H1 (cell line): ENCODE measurements around the gene NSFL1C. TPM values are rescaled to one million over a fixed set of nuclear protein-coding genes. Genes with fewer than 3 reads are reported as not detected.
A peak's percentile ranks its signal among the peaks of the same experiment; 100 is the strongest.

Experiments
- CTCF ChIA-PET: fragments of 300-600 bp; sonication (Branson Sonifier 250); formaldehyde crosslinking; loops from one replicate; lab custom pipeline; 2021; ENCODE audit not compliant: partially characterized antibody; lab: Charles Lee
- POLR2A ChIA-PET: fragments of 300-600 bp; sonication (Branson Sonifier 250); formaldehyde crosslinking; loops from one replicate; lab custom pipeline; 2021; ENCODE audit warnings: inconsistent platforms; ENCODE audit not compliant: partially characterized antibody; lab: Charles Lee
- DNase-seq, 2 experiments: peaks; one replicate each; pipeline versions ENCODE4 v3.0.0 to v3.0.0-alpha.2; 2010 to 2022; ENCODE audit warnings: low spot score in 2 of 2, low read depth in 1 of 2, mixed read lengths in 1 of 2
- FAIRE-seq: peaks from 2 replicates; lab custom pipeline; 2011; peaks lifted over from hg19 to GRCh38; lab: Jason Lieb, UNC
- H2AFZ ChIP-seq: 2 replicates; pipeline ENCODE4 v1.8.1; 2012; ENCODE audit warnings: low read length, inconsistent platforms
- H2AK5ac ChIP-seq: 2 replicates; pipeline ENCODE4 v1.6.1; 2013; ENCODE audit warnings: low read depth, low read length
- H2BK120ac ChIP-seq: replicated peaks from 2 replicates; pipeline ENCODE3; 2013; ENCODE audit warnings: low read depth, low read length, inconsistent platforms
- H2BK12ac ChIP-seq: 2 replicates; pipeline ENCODE4 v1.6.1; 2013; ENCODE audit warnings: low read depth, low read length
- H2BK15ac ChIP-seq: 2 replicates; pipeline ENCODE4 v1.6.1; 2013; ENCODE audit warnings: low read length
- H2BK20ac ChIP-seq: 2 replicates; pipeline ENCODE4 v1.6.1; 2013; ENCODE audit warnings: low read length
- H2BK5ac ChIP-seq: 2 replicates; pipeline ENCODE4 v1.6.1; 2013; ENCODE audit warnings: low read depth, low read length
- H3K14ac ChIP-seq: 2 replicates; pipeline ENCODE4 v1.6.1; 2013; ENCODE audit warnings: inconsistent platforms; ENCODE audit not compliant: insufficient read length
- H3K18ac ChIP-seq: 2 replicates; pipeline ENCODE4 v1.6.1; 2013; ENCODE audit warnings: low read length; ENCODE audit errors: extremely low read depth
- H3K23ac ChIP-seq: 2 replicates; pipeline ENCODE4 v1.6.1; 2013; ENCODE audit warnings: inconsistent platforms; ENCODE audit not compliant: insufficient read length
- H3K23me2 ChIP-seq: 2 replicates; pipeline ENCODE4 v1.6.1; 2013; ENCODE audit warnings: low read depth, low read length
- H3K27ac ChIP-seq: 2 replicates; pipeline ENCODE4 v1.6.1; 2011; ENCODE audit warnings: low read depth, low read length, inconsistent platforms
- H3K27me3 ChIP-seq, 4 experiments: replicated peaks in 1 of 4; 1 replicate in 1 of 4; 2 replicates in 3 of 4; pipeline versions ENCODE4 v1.6.1 to v1.8.1; 2011 to 2013; ENCODE audit warnings: low read length in 3 of 4, mild to moderate bottlenecking in 3 of 4, inconsistent platforms in 2 of 4, mixed read lengths in 2 of 4, moderate library complexity in 1 of 4; ENCODE audit not compliant: control insufficient read depth in 3 of 4, insufficient read depth in 3 of 4; ENCODE audit errors: extremely low read depth in 1 of 4
- H3K36me3 ChIP-seq, 4 experiments: 2 replicates each; pipeline versions ENCODE4 v1.6.1 to v1.8.1; 2011 to 2013; ENCODE audit warnings: mild to moderate bottlenecking in 4 of 4, low read length in 3 of 4, moderate library complexity in 2 of 4, control low read depth in 1 of 4, inconsistent platforms in 1 of 4; ENCODE audit not compliant: insufficient read depth in 4 of 4, control insufficient read depth in 2 of 4
- H3K4ac ChIP-seq: replicated peaks from 2 replicates; pipeline ENCODE3; 2013; ENCODE audit warnings: low read length, low read depth, mixed read lengths, inconsistent platforms; ENCODE audit not compliant: insufficient read length
- H3K4me1 ChIP-seq, 4 experiments: replicated peaks in 1 of 4; 1 replicate in 1 of 4; 2 replicates in 3 of 4; pipeline versions ENCODE4 v1.6.1 to v1.8.1; 2011 to 2013; ENCODE audit warnings: low read length in 3 of 4, inconsistent platforms in 2 of 4, mixed read lengths in 1 of 4; ENCODE audit not compliant: insufficient read depth in 4 of 4, control insufficient read depth in 3 of 4
- H3K4me2 ChIP-seq, 2 experiments: 2 replicates each; pipeline versions ENCODE4 v1.6.1 to v1.8.1; 2011 to 2013; ENCODE audit warnings: low read depth in 2 of 2, low read length in 2 of 2, control low read depth in 1 of 2, inconsistent platforms in 1 of 2, mild to moderate bottlenecking in 1 of 2; ENCODE audit not compliant: insufficient read depth in 1 of 2
- H3K4me3 ChIP-seq, 4 experiments: fragments of 200-600, 300-600 bp in 1 of 4; sonication (generic), shearing (Covaris generic), sonication (Bioruptor Twin) in 1 of 4; 2 replicates each; pipeline versions ENCODE4 v1.5.1 to v1.8.1; 2011 to 2016; ENCODE audit warnings: low read length in 4 of 4, low read depth in 3 of 4, control low read depth in 2 of 4, inconsistent platforms in 2 of 4, mild to moderate bottlenecking in 2 of 4, mixed read lengths in 1 of 4, moderate library complexity in 1 of 4; ENCODE audit not compliant: insufficient read depth in 2 of 4; ENCODE audit errors: extremely low read depth in 1 of 4
- H3K56ac ChIP-seq: replicated peaks from 2 replicates; pipeline ENCODE3; 2013; ENCODE audit warnings: low read depth, mild to moderate bottlenecking, mixed read lengths, low read length, inconsistent platforms; ENCODE audit not compliant: insufficient read length
- H3K79me1 ChIP-seq: 2 replicates; pipeline ENCODE4 v1.6.1; 2013; ENCODE audit warnings: low read depth, low read length, control low read depth
- H3K79me2 ChIP-seq, 2 experiments: 2 replicates each; pipeline versions ENCODE4 v1.6.1 to v1.8.1; 2012 to 2013; ENCODE audit warnings: low read length in 2 of 2, mild to moderate bottlenecking in 2 of 2, inconsistent platforms in 1 of 2; ENCODE audit not compliant: insufficient read depth in 2 of 2, control insufficient read depth in 1 of 2
- H3K9ac ChIP-seq, 4 experiments: replicated peaks in 1 of 4; 1 replicate in 1 of 4; 2 replicates in 3 of 4; pipeline versions ENCODE4 v1.6.1 to v1.8.1; 2011 to 2013; ENCODE audit warnings: low read depth in 3 of 4, low read length in 3 of 4, control low read depth in 2 of 4, mild to moderate bottlenecking in 2 of 4, moderate library complexity in 2 of 4, inconsistent platforms in 1 of 4; ENCODE audit errors: extremely low read depth in 1 of 4
- H3K9me3 ChIP-seq, 2 experiments: 2 replicates each; pipeline versions ENCODE4 v1.6.1 to v1.8.1; 2012 to 2013; ENCODE audit warnings: mild to moderate bottlenecking in 2 of 2, moderate library complexity in 2 of 2, control low read depth in 1 of 2, inconsistent platforms in 1 of 2, low read depth in 1 of 2, low read length in 1 of 2, mixed read lengths in 1 of 2; ENCODE audit not compliant: insufficient read depth in 2 of 2
- H4K20me1 ChIP-seq, 2 experiments: replicated peaks in 1 of 2; 2 replicates each; pipeline versions ENCODE3 to v1.8.1; 2011 to 2013; ENCODE audit warnings: inconsistent platforms in 2 of 2, low read length in 2 of 2, mild to moderate bottlenecking in 1 of 2; ENCODE audit not compliant: insufficient read depth in 2 of 2, control insufficient read depth in 1 of 2
- H4K5ac ChIP-seq: 2 replicates; pipeline ENCODE4 v1.6.1; 2013; ENCODE audit warnings: low read length, low read depth, mixed read lengths, inconsistent platforms; ENCODE audit not compliant: insufficient read length
- H4K8ac ChIP-seq: 2 replicates; pipeline ENCODE4 v1.8.0; 2013; ENCODE audit warnings: mild to moderate bottlenecking, moderate library complexity, low read length, inconsistent platforms; ENCODE audit not compliant: insufficient read depth; ENCODE audit errors: extremely low read depth
- H4K91ac ChIP-seq: replicated peaks from 2 replicates; pipeline ENCODE3; 2013; ENCODE audit warnings: low read length, mixed read lengths, inconsistent platforms; ENCODE audit not compliant: insufficient read length
- BCL11A ChIP-seq, 2 experiments: IDR thresholded peaks; one replicate each; pipeline ENCODE4 v1.6.1; 2011; ENCODE audit warnings: low read depth in 2 of 2, low read length in 2 of 2, mild to moderate bottlenecking in 2 of 2
- CBX8 ChIP-seq: fragments of 300-800, 300-1000 bp; sonication (generic); IDR thresholded peaks from 2 replicates; pipeline ENCODE4 v1.7.1; 2016; ENCODE audit warnings: low read depth, low read length, borderline replicate concordance
- CTCF ChIP-seq, 3 experiments: IDR thresholded peaks; 1 replicate in 2 of 3; 2 replicates in 1 of 3; pipeline versions ENCODE4 v1.5.1 to v1.6.1; 2011; ENCODE audit warnings: low read length in 3 of 3, mild to moderate bottlenecking in 3 of 3, inconsistent platforms in 2 of 3, low read depth in 1 of 3, moderate library complexity in 1 of 3; ENCODE audit not compliant: insufficient read depth in 1 of 3; ENCODE audit errors: control extremely low read depth in 1 of 3
- FOSL1 ChIP-seq: IDR thresholded peaks from 2 replicates; pipeline ENCODE4 v1.6.1; 2011; ENCODE audit warnings: mild to moderate bottlenecking, low read depth, low read length, moderate library complexity; ENCODE audit not compliant: insufficient read depth
- HDAC6 ChIP-seq: IDR thresholded peaks from one replicate; pipeline ENCODE4 v1.7.1; 2012; ENCODE audit warnings: low read depth, mild to moderate bottlenecking, inconsistent platforms, low read length, moderate library complexity
- POLR2AphosphoS5 ChIP-seq: IDR thresholded peaks from 2 replicates; pipeline ENCODE4 v1.6.1; 2011; ENCODE audit warnings: low read depth, low read length
- TAF7 ChIP-seq: optimal IDR thresholded peaks from 2 replicates; pipeline ENCODE3; 2011; ENCODE audit warnings: low read depth, mild to moderate bottlenecking, inconsistent platforms, low read length, moderate library complexity, borderline replicate concordance
- WGBS, 2 experiments: shearing (Covaris generic) in 1 of 2; methylation state at CpG; one replicate each; pipeline versions ENCODE4 v1.1.6 to v1.1.7; 2013 to 2015; ENCODE audit warnings: low lambda C conversion rate in 2 of 2, mixed read lengths in 2 of 2, inconsistent platforms in 1 of 2, low coverage in 1 of 2, missing lambda C conversion rate in 1 of 2; ENCODE audit not compliant: insufficient replicate concordance in 2 of 2, insufficient coverage in 1 of 2, insufficient read length in 1 of 2; ENCODE audit errors: extremely low coverage in 1 of 2, missing lambda C conversion rate in 1 of 2; 5-methylcytosine and 5-hydroxymethylcytosine counted together
- polyA plus RNA-seq, 7 experiments: library from polyadenylated mRNA; depleted of rRNA in 3 of 7; stranded (reverse) in 5 of 7; unstranded in 2 of 7; fragments of >200 nt in 5 of 7; fragments of 200-250 nt in 2 of 7; gene quantifications; 1 replicate in 5 of 7; 2 replicates in 1 of 7; 4 replicates in 1 of 7; pipeline versions ENCODE4 v1.2.1 to v1.2.3, GENCODE V29; 2011 to 2013; ENCODE audit warnings: missing spikeins in 2 of 7, mixed read lengths in 2 of 7
- total RNA-seq: library from RNA; stranded (reverse); fragmentation: NEBNext Ultra II Directional; extraction: Animal tissue kit (Norgen Biotek cat#: 25700); gene quantifications from 2 replicates; pipeline ENCODE4 v1.2.1, GENCODE V29; 2021

The NSFL1C gene
- total and polyA plus RNA-seq, 2 of the 8 experiments (the other 6 are each of a cell fraction or from before 2014, with no cell fraction given) = 21.6 to 98.0 TPM

- H4K5ac ChIP-seq = no peak overlapping the region
- no peaks in the 10 kb centered on the region for H3K9me3 ChIP-seq
- no peaks in the 10 kb centered on the region for H3K27me3 ChIP-seq
- H2AFZ ChIP-seq = 0 out of 2 replicates have a peak overlapping the region, but pooled peaks have one; percentile 93
- H3K36me3 ChIP-seq = peaks cover 2 to 5% (median 3%) of the 10 kb centered on the region in 4 experiments; a peak in 5 of 8 replicates
- peaks cover 9 to 32% of the 10 kb centered on the region in 2 experiments; a peak in 3 of 4 replicates for H3K79me2 ChIP-seq
- CTCF ChIA-PET = interaction anchor here (0.6 to 5.3 kb wide), 25 partner anchors 9 to 492 kb away, joined by 3 to 63 read pairs (median 5); partner anchors contain the start of gene FKBP1A
- H4K20me1 ChIP-seq = peaks cover 2 to 9% of the 10 kb centered on the region in 2 experiments
- H2BK12ac ChIP-seq = no peak overlapping the region
- H4K8ac ChIP-seq = no peak overlapping the region; the same call in 1 of the 2 replicates
- no peak overlapping the region for H2BK120ac ChIP-seq
- peak overlapping the region; percentile 89; the same call in 1 of the 2 replicates for H2BK15ac ChIP-seq
- FAIRE-seq (no peak), DNase-seq (peak in 1 of 2 experiments; percentile 17)
- POLR2A ChIA-PET = interaction anchor here (1.3 to 2.1 kb wide), 3 partner anchors 30 to 155 kb away, joined by 4 to 7 read pairs (median 4); no protein-coding TSS in a partner anchor
- H2BK5ac ChIP-seq = no peak overlapping the region
- no peak overlapping the region for H3K56ac ChIP-seq
- no peak overlapping the region for H3K23ac ChIP-seq
- no peak overlapping the region for H3K4me3 ChIP-seq
- H2BK20ac ChIP-seq = 0 out of 2 replicates have a peak overlapping the region, but pooled peaks have one; percentile 34
- H3K18ac ChIP-seq = no peak overlapping the region
- no peak overlapping the region for H2AK5ac ChIP-seq
- no peak overlapping the region for H3K4ac ChIP-seq
- H3K79me1 ChIP-seq = peaks cover 11% of the 10 kb centered on the region
- H3K23me2 ChIP-seq = peaks cover 6% of the 10 kb centered on the region
- H3K14ac ChIP-seq = no peak overlapping the region
- H3K4me1 ChIP-seq = peaks cover 3 to 16% (median 6%) of the 10 kb centered on the region in 4 experiments; a peak in 6 of 7 replicates
- WGBS, 2 experiments = 88% methylated on average over 7 of the region's 7 CpGs; no CpG with 5 or more reads in 1 of the 2 experiments
- H4K91ac ChIP-seq = no peak overlapping the region
- H3K27ac ChIP-seq = no peak overlapping the region
- no peak overlapping the region; a peak in 1 of 7 replicates for H3K9ac ChIP-seq
- H3K4me2 ChIP-seq = no peak overlapping the region
- TF ChIP-seq TAF7 (no peak), FOSL1 (no peak), CBX8 (no peak), BCL11A (IDR thresholded peaks at IDR 0.05; ENCODE audit: low read depth in 2 of 2, low read length in 2 of 2) (no peak), HDAC6 (no peak), POLR2AphosphoS5 (no peak), CTCF (IDR thresholded peaks at IDR 0.05; ENCODE audit: control extremely low read depth in 1 of 3, insufficient read depth in 1 of 3, low read depth in 1 of 3, low read length in 3 of 3) (no peak)
These were observed 1.5 kb upstream of the NSFL1C start for GRCh38 chr20:1468117-1468624.
